Measurements from ENCODE around the gene LCN12. TPM values are rescaled to one million over a fixed set of nuclear protein-coding genes. Genes with fewer than 3 reads are reported as not detected.

The LCN12 gene
- total RNA-seq, 1 donor from 2014 or later = 2.6 TPM

DNA sequence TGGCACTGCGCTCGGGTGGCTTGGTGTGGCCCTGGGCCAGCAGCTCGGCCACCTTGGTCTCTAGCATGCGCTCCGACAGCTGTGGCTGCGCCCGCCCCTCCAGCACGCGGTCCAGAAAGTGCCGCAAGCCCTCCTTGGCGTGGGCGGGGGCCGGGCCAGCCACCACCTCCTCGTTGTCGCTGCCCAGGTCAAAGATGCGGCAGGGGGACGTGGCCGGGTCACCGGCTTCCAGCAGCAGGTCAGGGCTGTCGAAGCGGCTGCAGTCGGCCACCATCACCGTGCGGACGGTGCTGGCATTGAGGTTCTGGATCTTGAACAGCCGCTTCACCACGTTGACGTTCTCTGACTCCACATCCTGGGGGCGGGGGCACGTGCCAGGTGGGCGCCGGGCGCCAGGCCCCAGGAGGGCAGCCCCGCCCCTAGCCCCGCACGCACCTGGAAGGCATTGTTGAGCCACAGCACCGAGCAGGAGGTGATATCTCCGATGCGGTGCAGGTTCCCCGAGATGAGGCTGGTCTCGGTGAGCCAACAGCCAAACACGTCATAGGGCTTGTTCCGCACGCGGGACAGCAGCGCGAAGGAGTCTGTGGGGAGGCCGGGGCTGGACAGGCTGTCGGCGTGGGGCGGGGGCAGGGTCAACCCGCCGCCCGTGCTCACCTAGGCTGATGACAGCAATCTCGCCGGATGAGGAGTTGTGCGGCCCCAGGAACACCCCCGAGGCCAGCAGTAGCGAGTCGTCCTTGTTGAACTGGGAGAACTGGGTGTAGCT is 9.8 kb upstream of the LCN12 start:
- no peak for ATAC-seq
- H3K9me3 ChIP-seq = no peaks in the 10 kb centered on the region
- H3K4me3 ChIP-seq = no peak overlapping the region
- TF ChIP-seq CTCF (IDR thresholded peaks at IDR 0.05) = no peak
- H3K4me1 ChIP-seq = peaks cover 13% of the 10 kb centered on the region
- intact Hi-C loops (cut with DNase I) = loop anchor here (10.0 kb wide), 1 partner anchor 93 kb away; the partner anchor contains the start of gene FUT7
- H3K27ac ChIP-seq = no peak overlapping the region
- H3K36me3 ChIP-seq = peaks cover 38% of the 10 kb centered on the region
- peak; percentile 65 for DNase-seq
- H3K27me3 ChIP-seq = no peaks in the 10 kb centered on the region

DNA sequence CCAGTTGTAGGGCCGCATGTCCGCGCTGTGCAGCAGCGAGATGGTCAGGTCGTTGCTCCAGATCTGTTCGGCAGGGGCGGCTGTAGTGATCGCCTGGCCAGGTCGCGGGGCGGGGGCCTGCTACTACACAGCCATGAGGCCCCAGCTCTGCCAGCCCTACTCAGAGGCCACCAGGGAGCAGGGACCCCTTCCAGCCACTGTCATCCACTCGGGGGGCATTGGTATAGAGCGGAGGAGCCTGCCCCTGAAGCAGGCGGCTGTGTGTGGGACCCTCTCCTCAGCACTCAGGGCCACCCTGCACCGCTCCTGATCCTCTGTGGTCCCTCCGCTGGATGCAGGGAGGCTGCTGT is 9.2 kb upstream of the LCN12 start:
- intact Hi-C loops (cut with DNase I) = loop anchor here (10.0 kb wide), 1 partner anchor 92 kb away; the partner anchor contains the start of gene FUT7
- Histone ChIP-seq H3K4me1 (peaks cover 15% of the 10 kb centered on the region), H3K4me3 (peak overlapping the region; percentile 95), H3K9me3 (no peaks in the 10 kb centered on the region), H3K36me3 (peaks cover 38% of the 10 kb centered on the region), H3K27me3 (no peaks in the 10 kb centered on the region), H3K27ac (no peak overlapping the region)
- no peak for TF ChIP-seq CTCF (IDR thresholded peaks at IDR 0.05)
- DNase-seq (no peak), ATAC-seq (no peak)

DNA sequence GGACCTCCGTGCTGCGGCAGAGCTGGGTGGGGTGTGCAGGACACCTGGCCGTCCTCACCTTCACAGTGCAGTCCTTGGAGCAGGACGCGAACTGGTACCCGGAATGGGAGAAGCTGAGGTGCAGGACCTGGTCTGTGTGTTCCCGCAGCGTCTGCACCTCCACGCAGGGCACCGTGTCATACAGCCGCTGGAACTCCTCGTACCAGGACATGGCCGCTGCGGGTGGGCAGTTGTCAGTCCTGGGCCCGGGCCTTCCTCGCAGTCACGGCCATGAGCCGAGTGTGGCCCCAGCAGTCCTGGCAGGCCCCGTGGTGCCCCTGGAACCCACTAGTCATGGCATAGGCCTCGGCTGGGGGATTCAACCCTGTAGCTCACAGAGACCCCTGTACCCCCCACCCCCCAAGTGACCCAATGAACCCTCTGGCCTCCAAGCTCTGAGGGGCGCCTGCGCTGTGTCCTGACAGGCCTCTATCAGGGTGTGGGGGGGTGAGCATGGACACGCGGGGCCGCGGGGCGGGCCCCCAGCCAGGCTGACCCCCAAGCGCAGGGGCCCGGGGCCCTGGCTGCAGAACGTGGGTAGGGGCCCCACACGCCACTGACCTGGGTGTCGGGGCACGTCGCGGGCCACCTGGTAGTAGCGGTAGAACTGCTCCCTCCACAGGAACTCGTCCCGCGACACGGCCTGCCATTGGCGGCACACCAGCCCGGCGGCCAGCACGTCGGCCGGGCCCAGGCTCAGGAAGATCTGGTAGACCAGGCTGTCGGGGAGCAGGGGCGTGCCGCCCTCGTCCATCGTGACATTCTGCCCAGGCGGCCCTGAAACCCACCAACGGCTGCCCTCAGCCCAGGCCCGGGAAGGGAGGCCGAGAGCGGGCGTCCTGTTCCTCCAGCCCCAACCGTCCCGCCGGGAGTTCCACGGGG is 8.5 kb upstream of the LCN12 start:
- DNase-seq = peak; percentile 79
- Histone ChIP-seq H3K4me3 (peak overlapping the region; percentile 95), H3K27me3 (no peaks in the 10 kb centered on the region), H3K27ac (peak overlapping the region; percentile 83), H3K9me3 (no peaks in the 10 kb centered on the region), H3K36me3 (peaks cover 38% of the 10 kb centered on the region), H3K4me1 (peaks cover 15% of the 10 kb centered on the region)
- intact Hi-C loops (cut with DNase I) = loop anchor here (10.0 kb wide), 1 partner anchor 91 kb away; the partner anchor contains the start of gene FUT7
- no peak for TF ChIP-seq CTCF (IDR thresholded peaks at IDR 0.05)
- ATAC-seq = peak; percentile 1

GRCh38 chr9:136944212-136944518 is 7.9 kb upstream of the LCN12 start:
- H3K27ac ChIP-seq = peak overlapping the region; percentile 83
- peak; percentile 57 for ATAC-seq
- intact Hi-C loops (cut with DNase I) = loop anchor here (10.0 kb wide), 1 partner anchor 91 kb away; the partner anchor contains the start of gene FUT7
- H3K36me3 ChIP-seq = peaks cover 38% of the 10 kb centered on the region
- H3K9me3 ChIP-seq = no peaks in the 10 kb centered on the region
- no peak for TF ChIP-seq CTCF (IDR thresholded peaks at IDR 0.05)
- no peaks in the 10 kb centered on the region for H3K27me3 ChIP-seq
- H3K4me1 ChIP-seq = peaks cover 19% of the 10 kb centered on the region
- H3K4me3 ChIP-seq = peak overlapping the region; percentile 95
- DNase-seq = no peak

DNA sequence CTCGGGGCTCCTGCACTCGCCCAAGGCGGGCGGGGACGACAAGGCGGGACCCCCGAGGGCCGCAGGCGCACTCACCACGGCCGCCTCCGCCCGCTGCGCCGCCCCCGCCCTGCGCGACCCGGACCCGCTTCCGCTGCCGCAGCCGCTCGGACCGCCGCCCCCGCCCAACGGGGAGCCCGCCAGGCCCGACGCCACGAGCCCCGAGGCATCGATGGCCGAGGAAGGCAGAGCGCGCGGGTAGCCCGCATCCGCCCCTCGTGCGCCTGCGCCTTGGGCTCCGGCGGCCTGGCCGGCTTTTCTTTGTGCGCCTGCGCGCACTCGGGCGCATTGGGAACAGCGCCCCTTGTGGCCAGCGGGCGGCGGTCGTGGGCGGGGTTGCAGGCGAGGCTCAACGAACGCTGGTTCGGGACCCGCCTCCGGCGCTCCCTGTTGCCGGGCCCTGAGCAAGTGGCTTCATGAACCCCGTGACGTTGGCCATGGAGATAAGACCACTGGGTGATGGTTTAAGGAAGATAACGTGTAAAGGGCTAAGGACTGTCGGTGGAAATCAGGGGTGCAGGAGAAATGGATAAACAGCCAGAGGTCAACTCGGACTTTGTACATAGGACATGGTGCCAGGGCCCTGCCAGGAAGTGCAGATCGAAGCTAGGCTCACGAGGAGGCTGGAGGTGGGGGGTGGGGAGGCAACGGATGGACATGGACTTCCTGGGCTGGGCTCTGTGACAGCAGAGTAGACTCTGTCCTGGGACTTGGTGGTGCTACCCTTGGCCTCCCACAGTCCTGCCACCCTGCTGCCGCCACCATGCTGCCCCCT is 7.3 kb upstream of the LCN12 start, which contains the start of the genes C8G and FBXW5:
Gene C8G (plus strand): TSS at position 725 of the 814 bp plus-strand sequence. CDS start 78 bp downstream, at position 803.
Gene FBXW5 (minus strand): TSS at position 220 of the 814 bp plus-strand sequence. CDS start 655 bp downstream, outside the sequence.
- Histone ChIP-seq H3K9me3 (no peaks in the 10 kb centered on the region), H3K4me1 (peaks cover 22% of the 10 kb centered on the region), H3K4me3 (peak within 1 kb of the TSS; percentile 95), H3K27me3 (no peaks in the 10 kb centered on the region), H3K27ac (peak within 1 kb of the TSS; percentile 83), H3K36me3 (peaks cover 33% of the 10 kb centered on the region)
- TF ChIP-seq CTCF (IDR thresholded peaks at IDR 0.05) = peak; percentile 99
- DNase-seq = peak; percentile 98
- peak; percentile 91 for ATAC-seq
- intact Hi-C loops (cut with DNase I) = loop anchor here (10.0 kb wide), 1 partner anchor 90 kb away; the partner anchor contains the start of gene FUT7
